AG04449 (cell line): Measurements from ENCODE around the gene FLOT1.
A peak's percentile ranks its signal among the peaks of the same experiment; 100 is the strongest.
"Not testable (repeated sequence)": the region's sequence is repeated elsewhere in the genome, so short reads cannot be mapped to it uniquely, and the experiment has no call there.

Experiments used
- CTCF ChIA-PET: fragments of 350-600 bp; formaldehyde crosslinking; extraction: SDS; loops from one replicate; lab custom pipeline; 2021; ENCODE audit warnings: antibody characterized with exemption; lab: Yijun Ruan, JAX
- POLR2A ChIA-PET: fragments of 400-600, 350-600 bp; formaldehyde crosslinking; extraction: SDS; loops from one replicate; lab custom pipeline; 2020; ENCODE audit warnings: antibody characterized with exemption, inconsistent platforms; lab: Yijun Ruan, JAX
- DNase-seq: peaks from one replicate; pipeline ENCODE4 v3.0.0-alpha.2; 2010; ENCODE audit warnings: low read depth, low spot score
- H3K4me3 ChIP-seq: 2 replicates; pipeline ENCODE4 v1.5.1; 2011; ENCODE audit warnings: low read depth, mild to moderate bottlenecking, control low read depth, low read length
- CTCF ChIP-seq: IDR thresholded peaks from one replicate; pipeline ENCODE4 v1.5.1; 2011; ENCODE audit warnings: mild to moderate bottlenecking, moderate library complexity, low read length, control low read depth, inconsistent platforms; ENCODE audit not compliant: insufficient read depth; ENCODE audit errors: missing control alignments

FLOT1 gene

GRCh38 chr6:30723843-30724741 lies 18.4 kb downstream of the FLOT1 start:
- not testable (repeated sequence) for DNase-seq
- POLR2A ChIA-PET: interaction anchor here (0.8 to 3.8 kb wide), 9 partner anchors 15 to 52 kb away, joined by 3 to 24 read pairs (median 4); partner anchors contain the start of gene NRM
- H3K4me3 ChIP-seq: peak overlapping the region; percentile 26
- TF ChIP-seq CTCF: peak; percentile 5
- CTCF ChIA-PET: interaction anchor here (0.5 to 18.8 kb wide), 12 partner anchors 10 to 190 kb away, joined by 4 to 504 read pairs (median 12); partner anchors contain the start of genes DHX16, FLOT1 and VARS2

GRCh38 chr6:30723159-30723842 lies 19.2 kb downstream of the FLOT1 start:
- ChIA-PET POLR2A (interaction anchor here (1.0 to 3.6 kb wide), 9 partner anchors 8 to 51 kb away, joined by 3 to 24 read pairs (median 6); partner anchors contain the start of genes DHX16 and NRM), CTCF (interaction anchor here (0.6 to 18.8 kb wide), 34 partner anchors 11 to 363 kb away, joined by 3 to 504 read pairs (median 6); partner anchors contain the start of genes DHX16, FLOT1, NRM and VARS2)
- H3K4me3 ChIP-seq: peak overlapping the region; percentile 97
- not testable (repeated sequence) for DNase-seq

- peak; percentile 83 for TF ChIP-seq CTCF
- ChIA-PET CTCF (interaction anchor here (0.6 to 18.8 kb wide), 46 partner anchors 11 to 364 kb away, joined by 3 to 504 read pairs (median 4); partner anchors contain the start of genes ATAT1, DHX16, FLOT1 and MRPS18B), POLR2A (interaction anchor here (1.0 to 3.6 kb wide), 20 partner anchors 9 to 159 kb away, joined by 3 to 24 read pairs (median 6); partner anchors contain the start of genes DHX16, FLOT1 and NRM)
- DNase-seq: no peak
- H3K4me3 ChIP-seq: peak overlapping the region; percentile 97
Measured at GRCh38 chr6:30722280-30723112, 20.0 kb downstream of the FLOT1 start.

GRCh38 chr6:30722025-30722279 lies 20.5 kb downstream of the FLOT1 start:
- DNase-seq: not testable (repeated sequence)
- CTCF ChIA-PET: interaction anchor here (0.6 to 18.8 kb wide), 38 partner anchors 11 to 366 kb away, joined by 3 to 504 read pairs (median 5); partner anchors contain the start of genes ATAT1, DHX16, FLOT1 and MRPS18B
- POLR2A ChIA-PET: interaction anchor here (0.6 to 3.6 kb wide), 20 partner anchors 9 to 160 kb away, joined by 3 to 24 read pairs (median 6); partner anchors contain the start of genes DHX16, FLOT1, IER3 and NRM
- peak overlapping the region; percentile 97 for H3K4me3 ChIP-seq

GRCh38 chr6:30721198-30722024 lies 21.1 kb downstream of the FLOT1 start:
- ChIA-PET POLR2A (interaction anchor here (0.6 to 3.6 kb wide), 24 partner anchors 10 to 161 kb away, joined by 3 to 24 read pairs (median 5); partner anchors contain the start of genes DHX16, FLOT1, IER3 and MRPS18B), CTCF (interaction anchor here (0.6 to 18.8 kb wide), 26 partner anchors 13 to 366 kb away, joined by 3 to 504 read pairs (median 6); partner anchors contain the start of genes DHX16, FLOT1, MRPS18B and NRM)
- DNase-seq: no peak
- peak; percentile 57 for TF ChIP-seq CTCF
- peak overlapping the region; percentile 97 for H3K4me3 ChIP-seq

GRCh38 chr6:30720738-30721197 lies 21.7 kb downstream of the FLOT1 start:
- no peak for TF ChIP-seq CTCF
- POLR2A ChIA-PET: interaction anchor here (0.6 to 3.6 kb wide), 12 partner anchors 15 to 106 kb away, joined by 3 to 20 read pairs (median 5); partner anchors contain the start of genes DHX16, FLOT1, MRPS18B and PPP1R10
- DNase-seq: no peak
- H3K4me3 ChIP-seq: peak overlapping the region; percentile 97
- CTCF ChIA-PET: interaction anchor here (0.6 to 18.8 kb wide), 9 partner anchors 13 to 367 kb away, joined by 3 to 504 read pairs (median 12); partner anchors contain the start of genes DHX16 and NRM
